CD14-positive monocyte (primary cell): ENCODE data around the gene APOL1. TPM values are rescaled to one million over a fixed set of nuclear protein-coding genes. Genes with fewer than 3 reads are reported as not detected.
"Not testable (repeated sequence)": the region's sequence is repeated elsewhere in the genome, so short reads cannot be mapped to it uniquely, and the experiment has no call there.

ENCODE experiments used
- DNase-seq, 3 donors: peaks; one replicate each; pipeline ENCODE4 v3.0.0-alpha.2; 2011 to 2022
- H2AFZ ChIP-seq: 2 replicates; pipeline ENCODE4 v1.6.0; 2012; ENCODE audit warnings: mild to moderate bottlenecking, low read depth, low read length, inconsistent platforms; ENCODE audit not compliant: insufficient read depth, poor library complexity, severe bottlenecking
- H3K27ac ChIP-seq, 2 donors: 1 replicate in 1 of 2; 2 replicates in 1 of 2; pipeline ENCODE4 v1.5.1; 2012 to 2013; ENCODE audit warnings: low read length in 2 of 2, control low read depth in 1 of 2, inconsistent platforms in 1 of 2, low read depth in 1 of 2, mild to moderate bottlenecking in 1 of 2
- H3K27me3 ChIP-seq, 2 donors: one replicate each; pipeline versions ENCODE4 v1.6.0 to v1.6.1; 2011 to 2013; ENCODE audit warnings: low read length in 2 of 2; ENCODE audit not compliant: control insufficient read depth in 2 of 2, insufficient read depth in 2 of 2
- H3K36me3 ChIP-seq, 2 donors: replicated peaks in 1 of 2; 1 replicate in 1 of 2; 2 replicates in 1 of 2; pipeline versions ENCODE4 v1.5.1 to v1.6.1; 2012 to 2013; ENCODE audit warnings: low read length in 2 of 2, control low read depth in 1 of 2, inconsistent platforms in 1 of 2, mild to moderate bottlenecking in 1 of 2; ENCODE audit not compliant: insufficient read depth in 2 of 2, control insufficient read depth in 1 of 2
- H3K4me1 ChIP-seq, 2 donors: 1 replicate in 1 of 2; 2 replicates in 1 of 2; pipeline versions ENCODE4 v1.5.1 to v1.6.1; 2012 to 2013; ENCODE audit warnings: low read length in 2 of 2, control low read depth in 1 of 2, inconsistent platforms in 1 of 2, mild to moderate bottlenecking in 1 of 2, moderate library complexity in 1 of 2; ENCODE audit not compliant: insufficient read depth in 2 of 2, control insufficient read depth in 1 of 2
- H3K4me2 ChIP-seq: replicated peaks from 2 replicates; pipeline ENCODE3; 2012; ENCODE audit warnings: low read length, moderate library complexity, mild to moderate bottlenecking; ENCODE audit not compliant: poor library complexity, severe bottlenecking; ENCODE audit errors: extremely low read depth
- H3K4me3 ChIP-seq, 3 experiments: fragments of 200-600 bp in 1 of 3; sonication (generic) in 1 of 3; replicated peaks in 1 of 3; 1 replicate in 2 of 3; 2 replicates in 1 of 3; pipeline ENCODE4 v1.5.1; 2011 to 2013; ENCODE audit warnings: low read length in 3 of 3, mild to moderate bottlenecking in 3 of 3, control low read depth in 2 of 3, low read depth in 2 of 3, inconsistent platforms in 1 of 3, moderate library complexity in 1 of 3
- H3K79me2 ChIP-seq: 2 replicates; pipeline ENCODE4 v1.6.0; 2012; ENCODE audit warnings: mild to moderate bottlenecking, control low read depth, inconsistent platforms, low read length, moderate library complexity; ENCODE audit not compliant: insufficient read depth
- H3K9ac ChIP-seq: 2 replicates; pipeline ENCODE4 v1.6.0; 2017; ENCODE audit warnings: low read length, mild to moderate bottlenecking; ENCODE audit not compliant: insufficient read depth, poor library complexity, severe bottlenecking
- H3K9me3 ChIP-seq, 2 donors: replicated peaks in 1 of 2; 1 replicate in 1 of 2; 2 replicates in 1 of 2; pipeline versions ENCODE4 v1.5.1 to v1.6.1; 2012 to 2013; ENCODE audit warnings: low read length in 2 of 2, control low read depth in 1 of 2; ENCODE audit not compliant: control insufficient read depth in 1 of 2, insufficient read depth in 1 of 2
- H4K20me1 ChIP-seq: 2 replicates; pipeline ENCODE4 v1.6.0; 2012; ENCODE audit warnings: mild to moderate bottlenecking, low read length, control low read depth, moderate library complexity; ENCODE audit not compliant: insufficient read depth
- H3K27ac Mint-ChIP-seq, 7 donors: one replicate each; pipeline ENCODE4 v1.8.0; 2020; ENCODE audit warnings: mild to moderate bottlenecking in 7 of 7, mixed read lengths in 7 of 7, moderate library complexity in 6 of 7, inconsistent platforms in 2 of 7
- H3K27me3 Mint-ChIP-seq, 3 donors: one replicate each; pipeline ENCODE4 v1.8.0; 2021 to 2022; ENCODE audit warnings: low read depth in 3 of 3, mild to moderate bottlenecking in 3 of 3, mixed read lengths in 3 of 3, moderate library complexity in 3 of 3, inconsistent platforms in 1 of 3
- H3K36me3 Mint-ChIP-seq, 2 donors: one replicate each; pipeline ENCODE4 v1.8.0; 2020; ENCODE audit warnings: mixed read lengths in 2 of 2, inconsistent platforms in 1 of 2, mild to moderate bottlenecking in 1 of 2
- H3K4me1 Mint-ChIP-seq: one replicate; pipeline ENCODE4 v1.8.0; 2020; ENCODE audit warnings: mild to moderate bottlenecking, mixed read lengths
- H3K4me3 Mint-ChIP-seq, 2 donors: one replicate each; pipeline ENCODE4 v1.8.0; 2020; ENCODE audit warnings: mild to moderate bottlenecking in 2 of 2, mixed read lengths in 2 of 2, moderate library complexity in 1 of 2
- H3K9me3 Mint-ChIP-seq, 7 donors: one replicate each; pipeline ENCODE4 v1.8.0; 2020 to 2022; ENCODE audit warnings: mixed read lengths in 7 of 7, mild to moderate bottlenecking in 6 of 7, moderate library complexity in 6 of 7, inconsistent platforms in 2 of 7
- WGBS: methylation state at CpG from one replicate; pipeline ENCODE4 v1.1.5; 2013; ENCODE audit warnings: missing lambda C conversion rate; ENCODE audit not compliant: insufficient coverage; 5-methylcytosine and 5-hydroxymethylcytosine counted together
- intact Hi-C, 2 donors: fragments of 100-400 bp; cut with micrococcal nuclease; formaldehyde crosslinking; loops; one replicate each; pipeline versions ENCODE4 v1.15.0 to v1.15.1; 2023
- polyA plus RNA-seq, 3 donors: library from polyadenylated mRNA; depleted of rRNA in 1 of 3; unstranded in 2 of 3; stranded (reverse) in 1 of 3; fragments of 300-500 nt in 2 of 3; fragments of >200 nt in 1 of 3; fragmentation: Illumina TruSeq in 2 of 3; gene quantifications; 1 replicate in 2 of 3; 2 replicates in 1 of 3; pipeline ENCODE4 v1.2.3, GENCODE V29; 2012 to 2021
- TF ChIP-seq, protein P1 (sequence below): fragments of 200-600 bp; IDR thresholded peaks from one replicate; pipeline ENCODE4 v1.8.0; 2022; ENCODE audit warnings: antibody characterized with exemption, mild to moderate bottlenecking

The APOL1 gene
- polyA plus RNA-seq, 3 donors = 3.4 to 7.5 (median 6.1) TPM

DNA sequence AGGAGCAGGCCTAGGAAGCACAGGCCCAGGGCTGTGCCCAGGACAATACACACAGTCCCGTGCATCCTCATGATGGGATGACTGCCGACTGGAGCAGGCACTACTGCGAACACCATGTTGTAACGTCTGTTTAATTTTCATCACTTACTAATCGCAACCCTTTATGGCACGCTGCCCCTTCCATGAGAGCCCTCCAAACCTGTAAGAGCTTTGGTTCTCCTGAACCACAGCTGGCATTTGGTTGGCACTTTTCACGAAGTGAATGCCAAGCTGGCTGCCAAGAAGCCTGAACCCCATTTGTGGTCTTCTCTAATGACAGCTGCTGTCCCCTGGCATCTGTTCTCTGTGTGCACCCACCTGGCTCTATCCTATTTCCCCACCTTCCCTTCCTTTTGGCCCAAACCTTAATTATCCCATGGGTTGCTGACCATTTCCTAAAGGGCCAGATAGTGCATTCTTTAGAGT lies 36.5 kb downstream of the APOL1 start:
- Mint-ChIP-seq H3K4me1 (no peaks in the 10 kb centered on the region), H3K4me3 (no peak overlapping the region), H3K27ac (peak overlapping the region in 2 of 7 donors; percentile 11 to 70), H3K27me3 (peaks cover 0 to 2% (median 0%) of the 10 kb centered on the region in 3 donors), H3K36me3 (peaks cover 85 to 97% of the 10 kb centered on the region in 2 donors), H3K9me3 (peaks cover 0 to 6% (median 2%) of the 10 kb centered on the region in 7 donors)
- DNase-seq = no peak
- Histone ChIP-seq H2AFZ (no peak overlapping the region), H3K27me3 (no peaks in the 10 kb centered on the region), H3K9ac (no peak overlapping the region), H3K79me2 (peaks cover 33% of the 10 kb centered on the region), H3K4me1 (no peaks in the 10 kb centered on the region), H3K27ac (peak overlapping the region in 1 of 2 donors; percentile 11), H3K9me3 (no peaks in the 10 kb centered on the region), H3K36me3 (peaks cover 86 to 87% of the 10 kb centered on the region in 2 donors), H4K20me1 (peaks cover 88% of the 10 kb centered on the region), H3K4me3 (no peak overlapping the region), H3K4me2 (no peak overlapping the region)
- intact Hi-C loops = no loop called here
- WGBS = 95% methylated on average over 5 of the region's 7 CpGs
- TF ChIP-seq, protein P1, sequence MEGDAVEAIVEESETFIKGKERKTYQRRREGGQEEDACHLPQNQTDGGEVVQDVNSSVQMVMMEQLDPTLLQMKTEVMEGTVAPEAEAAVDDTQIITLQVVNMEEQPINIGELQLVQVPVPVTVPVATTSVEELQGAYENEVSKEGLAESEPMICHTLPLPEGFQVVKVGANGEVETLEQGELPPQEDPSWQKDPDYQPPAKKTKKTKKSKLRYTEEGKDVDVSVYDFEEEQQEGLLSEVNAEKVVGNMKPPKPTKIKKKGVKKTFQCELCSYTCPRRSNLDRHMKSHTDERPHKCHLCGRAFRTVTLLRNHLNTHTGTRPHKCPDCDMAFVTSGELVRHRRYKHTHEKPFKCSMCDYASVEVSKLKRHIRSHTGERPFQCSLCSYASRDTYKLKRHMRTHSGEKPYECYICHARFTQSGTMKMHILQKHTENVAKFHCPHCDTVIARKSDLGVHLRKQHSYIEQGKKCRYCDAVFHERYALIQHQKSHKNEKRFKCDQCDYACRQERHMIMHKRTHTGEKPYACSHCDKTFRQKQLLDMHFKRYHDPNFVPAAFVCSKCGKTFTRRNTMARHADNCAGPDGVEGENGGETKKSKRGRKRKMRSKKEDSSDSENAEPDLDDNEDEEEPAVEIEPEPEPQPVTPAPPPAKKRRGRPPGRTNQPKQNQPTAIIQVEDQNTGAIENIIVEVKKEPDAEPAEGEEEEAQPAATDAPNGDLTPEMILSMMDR = no peak

DNA sequence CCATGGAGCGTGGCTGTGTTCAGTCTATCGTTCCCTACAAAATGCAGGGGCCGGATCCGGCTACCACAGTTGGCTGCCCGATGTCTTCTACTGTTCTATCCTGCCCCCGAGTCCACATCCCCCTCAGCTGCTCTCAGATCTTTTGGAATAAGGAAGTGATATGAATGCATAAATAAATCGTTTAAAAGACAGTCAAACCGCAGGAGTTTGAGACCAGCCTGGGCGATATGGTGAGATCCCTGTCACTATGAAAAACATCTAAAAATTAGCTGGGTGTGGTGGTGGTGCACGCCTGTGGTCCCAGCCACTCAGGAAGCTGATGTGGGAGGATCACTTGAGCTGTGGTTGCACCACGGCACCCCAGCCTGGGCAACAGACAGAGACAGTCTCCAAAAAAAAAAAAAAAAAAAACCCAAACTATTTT lies 37.0 kb downstream of the APOL1 start:
- H3K9me3 ChIP-seq, DNase-seq, H3K4me3 Mint-ChIP-seq, H3K9me3 Mint-ChIP-seq, H3K27me3 Mint-ChIP-seq, H3K4me1 ChIP-seq, H3K9ac ChIP-seq, H3K4me3 ChIP-seq, H3K4me2 ChIP-seq, H2AFZ ChIP-seq, H3K4me1 Mint-ChIP-seq, H3K27me3 ChIP-seq, intact Hi-C loops: not testable (repeated sequence)
- Histone ChIP-seq H3K79me2 (peaks cover 35% of the 10 kb centered on the region), H3K27ac (peak overlapping the region in 1 of 2 donors; percentile 11), H4K20me1 (peaks cover 88% of the 10 kb centered on the region), H3K36me3 (peaks cover 86 to 87% of the 10 kb centered on the region in 2 donors)
- Mint-ChIP-seq H3K36me3 (peaks cover 84 to 97% of the 10 kb centered on the region in 2 donors), H3K27ac (peak overlapping the region in 4 of 7 donors; percentile 11 to 77 (median 67))
- no CpG with 5 or more reads among the region's 11 CpGs for WGBS

DNA sequence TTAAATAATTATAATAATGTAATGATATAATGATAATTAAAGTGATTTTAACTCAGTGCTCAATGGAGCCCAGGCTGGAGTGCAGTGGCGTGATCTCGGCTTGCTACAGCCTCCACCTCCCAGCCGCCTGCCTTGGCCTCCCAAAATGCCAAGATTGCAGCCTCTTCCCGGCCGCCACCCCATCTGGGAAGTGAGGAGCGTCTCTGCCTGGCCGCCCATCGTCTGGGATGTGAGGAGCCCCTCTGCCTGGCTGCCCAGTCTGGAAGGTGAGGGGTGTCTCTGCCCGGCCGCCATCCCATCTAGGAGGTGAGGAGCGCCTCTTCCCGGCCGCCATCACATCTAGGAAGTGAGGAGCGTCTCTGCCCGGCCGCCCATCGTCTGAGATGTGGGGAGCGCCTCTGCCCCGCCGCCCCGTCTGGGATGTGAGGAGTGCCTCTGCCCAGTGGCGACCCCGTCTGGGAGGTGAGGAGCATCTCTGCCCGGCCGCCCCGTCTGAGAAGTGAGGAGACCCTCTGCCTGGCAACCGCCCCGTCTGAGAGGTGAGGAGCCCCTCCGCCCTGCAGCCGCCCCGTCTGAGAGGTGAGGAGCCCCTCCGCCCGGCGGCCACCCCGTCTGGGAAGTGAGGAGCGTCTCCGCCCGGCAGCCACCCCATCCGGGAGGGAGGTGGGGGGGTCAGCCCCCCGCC lies 37.6 kb downstream of the APOL1 start:
- Histone ChIP-seq H3K79me2 (peaks cover 37% of the 10 kb centered on the region), H3K36me3 (peaks cover 86 to 87% of the 10 kb centered on the region in 2 donors), H4K20me1 (peaks cover 88% of the 10 kb centered on the region)
- H3K27me3 Mint-ChIP-seq, intact Hi-C loops, H3K4me3 ChIP-seq, H3K27ac ChIP-seq, H3K27ac Mint-ChIP-seq, H3K4me2 ChIP-seq, DNase-seq, H2AFZ ChIP-seq, H3K4me1 ChIP-seq, H3K27me3 ChIP-seq, H3K9ac ChIP-seq, H3K4me1 Mint-ChIP-seq, H3K9me3 ChIP-seq, H3K4me3 Mint-ChIP-seq, H3K9me3 Mint-ChIP-seq: not testable (repeated sequence)
- WGBS = no CpG with 5 or more reads among the region's 40 CpGs
- peaks cover 87 to 97% of the 10 kb centered on the region in 2 donors for H3K36me3 Mint-ChIP-seq
